OCI-LY1 (cell line): ENCODE measurements around the gene CLEC14A.

ENCODE experiments used
- EZH2 ChIP-seq: fragments of 200-600 bp; sonication (generic), shearing (Covaris generic); IDR thresholded peaks from 2 replicates; pipeline ENCODE4 v1.8.0; 2017; ENCODE audit warnings: borderline replicate concordance, mixed run types, mild to moderate bottlenecking, antibody characterized with exemption, low read length, moderate library complexity, mixed read lengths
- TF ChIP-seq, protein P1 (sequence below): fragments of 200-600 bp; sonication (generic), shearing (Covaris generic); IDR thresholded peaks from 2 replicates; pipeline ENCODE4 v1.5.1; 2017; ENCODE audit warnings: mild to moderate bottlenecking, antibody characterized with exemption, low read length, moderate library complexity, mixed read lengths

DNA sequence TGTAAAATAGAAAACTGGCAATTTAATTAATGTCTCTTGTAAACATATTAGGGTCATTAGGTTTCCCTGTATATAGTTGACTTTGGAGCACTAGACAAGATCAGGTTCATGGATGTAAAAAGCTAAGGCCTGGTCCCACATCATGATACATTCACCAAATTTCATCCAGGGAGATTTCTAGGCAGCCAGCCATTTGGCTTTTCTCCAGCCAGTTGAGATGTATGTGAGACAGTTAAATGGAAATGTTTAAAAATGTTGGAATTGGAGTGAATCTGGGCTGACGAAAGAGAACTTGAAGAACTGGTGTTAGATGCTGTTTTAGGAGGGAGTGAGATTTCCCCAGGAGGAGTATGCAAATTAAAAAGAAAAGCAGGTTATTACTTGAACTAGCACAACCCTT, 41.8 kb upstream of the CLEC14A start:
- TF ChIP-seq, protein P1, sequence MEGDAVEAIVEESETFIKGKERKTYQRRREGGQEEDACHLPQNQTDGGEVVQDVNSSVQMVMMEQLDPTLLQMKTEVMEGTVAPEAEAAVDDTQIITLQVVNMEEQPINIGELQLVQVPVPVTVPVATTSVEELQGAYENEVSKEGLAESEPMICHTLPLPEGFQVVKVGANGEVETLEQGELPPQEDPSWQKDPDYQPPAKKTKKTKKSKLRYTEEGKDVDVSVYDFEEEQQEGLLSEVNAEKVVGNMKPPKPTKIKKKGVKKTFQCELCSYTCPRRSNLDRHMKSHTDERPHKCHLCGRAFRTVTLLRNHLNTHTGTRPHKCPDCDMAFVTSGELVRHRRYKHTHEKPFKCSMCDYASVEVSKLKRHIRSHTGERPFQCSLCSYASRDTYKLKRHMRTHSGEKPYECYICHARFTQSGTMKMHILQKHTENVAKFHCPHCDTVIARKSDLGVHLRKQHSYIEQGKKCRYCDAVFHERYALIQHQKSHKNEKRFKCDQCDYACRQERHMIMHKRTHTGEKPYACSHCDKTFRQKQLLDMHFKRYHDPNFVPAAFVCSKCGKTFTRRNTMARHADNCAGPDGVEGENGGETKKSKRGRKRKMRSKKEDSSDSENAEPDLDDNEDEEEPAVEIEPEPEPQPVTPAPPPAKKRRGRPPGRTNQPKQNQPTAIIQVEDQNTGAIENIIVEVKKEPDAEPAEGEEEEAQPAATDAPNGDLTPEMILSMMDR: no peak
- TF ChIP-seq EZH2: no peak
